Uterus (tissue), 4 donors: ENCODE results near the gene TNFRSF1A. TPM values are rescaled to one million over a fixed set of nuclear protein-coding genes. Genes with fewer than 3 reads are reported as not detected.

Source experiments
- DNase-seq, 2 donors: peaks; one replicate each; pipeline ENCODE4 v3.0.0-alpha.2; 2019 to 2020
- H3K27ac ChIP-seq, 2 donors: fragments of 200-600 bp; sonication (generic); 1 replicate in 1 of 2; 2 replicates in 1 of 2; pipeline ENCODE4 v1.5.1; 2016 to 2018
- H3K27me3 ChIP-seq, 2 donors: fragments of 200-600 bp; sonication (generic); one replicate each; pipeline ENCODE4 v1.5.1; 2018 to 2019; ENCODE audit warnings: control low read depth in 1 of 2
- H3K36me3 ChIP-seq, 2 donors: fragments of 200-600 bp; sonication (generic); one replicate each; pipeline ENCODE4 v1.5.1; 2019; ENCODE audit warnings: control low read depth in 1 of 2
- H3K4me1 ChIP-seq, 2 donors: fragments of 200-600 bp; sonication (generic); one replicate each; pipeline ENCODE4 v1.5.1; 2018 to 2019; ENCODE audit warnings: control low read depth in 1 of 2
- H3K4me3 ChIP-seq, 2 donors: fragments of 200-600 bp; sonication (generic); 1 replicate in 1 of 2; 2 replicates in 1 of 2; pipeline ENCODE4 v1.5.1; 2018 to 2019; ENCODE audit warnings: mild to moderate bottlenecking in 1 of 2
- H3K9me3 ChIP-seq, 2 donors: fragments of 200-600 bp; sonication (generic); one replicate each; pipeline ENCODE4 v1.5.1; 2019; ENCODE audit warnings: control low read depth in 1 of 2
- CTCF ChIP-seq, 4 experiments: fragments of 200-600 bp in 2 of 4; fragments of 450-650 bp in 2 of 4; sonication (generic) in 2 of 4; IDR thresholded peaks; one replicate each; pipeline ENCODE4 v1.5.1; 2016 to 2019; ENCODE audit warnings: antibody characterized with exemption in 4 of 4, mild to moderate bottlenecking in 2 of 4, moderate library complexity in 1 of 4
- POLR2A ChIP-seq, 2 donors: fragments of 450-650 bp; IDR thresholded peaks; one replicate each; pipeline ENCODE4 v1.6.1; 2016; ENCODE audit warnings: antibody characterized with exemption in 2 of 2, mild to moderate bottlenecking in 1 of 2, moderate library complexity in 1 of 2
- intact Hi-C: fragments of 100-400 bp; cut with DNase I; formaldehyde crosslinking; loops from one replicate; pipeline ENCODE4 v1.15.1; 2023; ENCODE audit warnings: low total_unique reads
- total RNA-seq, 4 donors: library from RNA; depleted of rRNA in 3 of 4; stranded (reverse); fragments of >200 nt in 3 of 4; gene quantifications; one replicate each; pipeline versions ENCODE4 v1.1.0 to v1.2.4, GENCODE V29; 2014 to 2023
- donor health status: DM: yes; HTN: yes; CAD: no.

TNFRSF1A gene
- total RNA-seq = 100 to 1,000 TPM in 3 of 4 donors, 10 to 100 TPM in 1; 71.8 to 297 (median 174) TPM

GRCh38 chr12:6341417-6342139, at the start of gene TNFRSF1A:
Gene TNFRSF1A, minus strand, starts transcription at chr12:6342076. Its CDS starts 262 bp downstream, at chr12:6341814.
- Histone ChIP-seq H3K27ac (peak within 1 kb of the TSS; percentile 95 to 97), H3K27me3 (no peaks in the 10 kb centered on the region), H3K9me3 (no peaks in the 10 kb centered on the region), H3K4me1 (peaks cover 14 to 28% of the 10 kb centered on the region in 2 donors), H3K4me3 (peak within 1 kb of the TSS; percentile 60 to 86), H3K36me3 (no peaks in the 10 kb centered on the region)
- peak; percentile 76 to 89 for DNase-seq
- TF ChIP-seq POLR2A (IDR thresholded peaks at IDR 0.05) = peak; percentile 62 to 69
- peak in 1 of 4 experiments; percentile 16 for TF ChIP-seq CTCF (IDR thresholded peaks at IDR 0.05)
- intact Hi-C loops = loop anchor here (2.0 kb wide), 1 partner anchor 45 kb away; no protein-coding TSS in a partner anchor

- no peaks in the 10 kb centered on the region for H3K9me3 ChIP-seq
- TF ChIP-seq POLR2A (IDR thresholded peaks at IDR 0.05) = no peak
- no peak for TF ChIP-seq CTCF (IDR thresholded peaks at IDR 0.05)
- H3K27me3 ChIP-seq = no peaks in the 10 kb centered on the region
- DNase-seq = no peak
- H3K27ac ChIP-seq = peak overlapping the region in 1 of 2 donors; percentile 6
- intact Hi-C loops = no loop called here
- no peak overlapping the region for H3K4me3 ChIP-seq
- H3K4me1 ChIP-seq = no peaks in the 10 kb centered on the region
- H3K36me3 ChIP-seq = no peaks in the 10 kb centered on the region
Observed at GRCh38 chr12:6391013-6391412, 49.1 kb upstream of the TNFRSF1A start.

- Histone ChIP-seq H3K36me3 (no peaks in the 10 kb centered on the region), H3K9me3 (no peaks in the 10 kb centered on the region), H3K27me3 (no peaks in the 10 kb centered on the region), H3K4me1 (no peaks in the 10 kb centered on the region), H3K4me3 (no peak overlapping the region), H3K27ac (peak overlapping the region in 1 of 2 donors; percentile 6)
- no peak for DNase-seq
- TF ChIP-seq POLR2A (IDR thresholded peaks at IDR 0.05) (no peak), CTCF (IDR thresholded peaks at IDR 0.05) (no peak)
- intact Hi-C loops = no loop called here
Observed at GRCh38 chr12:6390084-6390799, 48.4 kb upstream of the TNFRSF1A start.

- no peaks in the 10 kb centered on the region for H3K9me3 ChIP-seq
- H3K36me3 ChIP-seq = no peaks in the 10 kb centered on the region
- intact Hi-C loops = loop anchor here (2.0 kb wide), 1 partner anchor 47 kb away; no protein-coding TSS in a partner anchor
- TF ChIP-seq CTCF (IDR thresholded peaks at IDR 0.05) = no peak
- no peak for TF ChIP-seq POLR2A (IDR thresholded peaks at IDR 0.05)
- no peak overlapping the region for H3K4me3 ChIP-seq
- H3K27me3 ChIP-seq = no peaks in the 10 kb centered on the region
- DNase-seq = no peak
- no peak overlapping the region for H3K27ac ChIP-seq
- peaks cover 0 to 7% of the 10 kb centered on the region in 2 donors for H3K4me1 ChIP-seq
Observed at GRCh38 chr12:6387541-6387940, 45.7 kb upstream of the TNFRSF1A start.

GRCh38 chr12:6386491-6386890, 44.6 kb upstream of the TNFRSF1A start:
- no peaks in the 10 kb centered on the region for H3K9me3 ChIP-seq
- TF ChIP-seq POLR2A (IDR thresholded peaks at IDR 0.05) = no peak
- TF ChIP-seq CTCF (IDR thresholded peaks at IDR 0.05) = no peak
- DNase-seq = no peak
- H3K27me3 ChIP-seq = no peaks in the 10 kb centered on the region
- intact Hi-C loops = loop anchor here (2.0 kb wide), 1 partner anchor 46 kb away; no protein-coding TSS in a partner anchor
- H3K4me3 ChIP-seq = no peak overlapping the region
- H3K27ac ChIP-seq = peak overlapping the region in 1 of 2 donors; percentile 33
- no peaks in the 10 kb centered on the region for H3K36me3 ChIP-seq
- H3K4me1 ChIP-seq = peaks cover 0 to 7% of the 10 kb centered on the region in 2 donors
